Central memory CD8-positive, alpha-beta T cell (primary cell): Measurements from ENCODE around the gene QSER1.
"Not testable (repeated sequence)": the region's sequence is repeated elsewhere in the genome, so short reads cannot be mapped to it uniquely, and the experiment has no call there.

Source experiments
- ATAC-seq: fragments of 150-1000 bp; cut with Tn5 transposase; replicated peaks from 2 replicates; pipeline ENCODE4 v1.10.0; 2022; ENCODE audit warnings: mild to moderate bottlenecking, moderate FRiP score, moderate number of reproducible peaks; ENCODE audit not compliant: poor library complexity, severe bottlenecking; ENCODE audit errors: extremely low read depth
- DNase-seq, 2 donors: peaks; one replicate each; pipeline ENCODE4 v3.0.0; 2021; ENCODE audit warnings: low spot score in 2 of 2
- H3K27ac Mint-ChIP-seq: one replicate; pipeline ENCODE4 v1.8.0; 2022; ENCODE audit warnings: low read depth, mild to moderate bottlenecking, moderate library complexity, mixed read lengths
- H3K27me3 Mint-ChIP-seq: one replicate; pipeline ENCODE4 v1.8.0; 2022; ENCODE audit warnings: mixed read lengths
- H3K36me3 Mint-ChIP-seq: one replicate; pipeline ENCODE4 v1.8.0; 2022; ENCODE audit warnings: mild to moderate bottlenecking, moderate library complexity, mixed read lengths; ENCODE audit not compliant: insufficient read depth
- H3K4me1 Mint-ChIP-seq: one replicate; pipeline ENCODE4 v1.8.0; 2022; ENCODE audit warnings: mixed read lengths
- H3K4me3 Mint-ChIP-seq: one replicate; pipeline ENCODE4 v1.8.0; 2022; ENCODE audit warnings: mild to moderate bottlenecking, moderate library complexity, mixed read lengths
- H3K9me3 Mint-ChIP-seq: one replicate; pipeline ENCODE4 v1.8.0; 2022; ENCODE audit warnings: mixed read lengths

QSER1 gene

GRCh38 chr11:32881286-32881685 is 11.3 kb upstream of the QSER1 start:
- no peaks in the 10 kb centered on the region for H3K9me3 Mint-ChIP-seq
- ATAC-seq (no peak), DNase-seq (no peak)
- H3K27ac Mint-ChIP-seq = no peak overlapping the region
- H3K27me3 Mint-ChIP-seq = peaks cover 12% of the 10 kb centered on the region
- no peaks in the 10 kb centered on the region for H3K4me1 Mint-ChIP-seq
- H3K4me3 Mint-ChIP-seq = no peak overlapping the region
- H3K36me3 Mint-ChIP-seq = peaks cover 2% of the 10 kb centered on the region

- Mint-ChIP-seq H3K4me1 (no peaks in the 10 kb centered on the region), H3K27me3 (peaks cover 8% of the 10 kb centered on the region), H3K4me3 (no peak overlapping the region), H3K27ac (no peak overlapping the region), H3K36me3 (peaks cover 2% of the 10 kb centered on the region), H3K9me3 (no peaks in the 10 kb centered on the region)
- DNase-seq = no peak
- ATAC-seq = no peak
Observed at GRCh38 chr11:32883421-32883820, 9.2 kb upstream of the QSER1 start.

- DNase-seq (no peak), ATAC-seq (no peak)
- Mint-ChIP-seq H3K4me3 (no peak overlapping the region), H3K27ac (no peak overlapping the region), H3K27me3 (peaks cover 2% of the 10 kb centered on the region), H3K4me1 (no peaks in the 10 kb centered on the region), H3K36me3 (peaks cover 2% of the 10 kb centered on the region), H3K9me3 (no peaks in the 10 kb centered on the region)
Observed at GRCh38 chr11:32884023-32884422, 8.6 kb upstream of the QSER1 start.

GRCh38 chr11:32884770-32885384 is 7.7 kb upstream of the QSER1 start:
- H3K4me3 Mint-ChIP-seq = no peak overlapping the region
- ATAC-seq (no peak), DNase-seq (no peak)
- H3K27me3 Mint-ChIP-seq = no peaks in the 10 kb centered on the region
- H3K9me3 Mint-ChIP-seq = no peaks in the 10 kb centered on the region
- no peak overlapping the region for H3K27ac Mint-ChIP-seq
- peaks cover 2% of the 10 kb centered on the region for H3K36me3 Mint-ChIP-seq
- H3K4me1 Mint-ChIP-seq = no peaks in the 10 kb centered on the region

GRCh38 chr11:32885556-32885955 is 7.1 kb upstream of the QSER1 start:
- H3K9me3 Mint-ChIP-seq = no peaks in the 10 kb centered on the region
- peaks cover 2% of the 10 kb centered on the region for H3K36me3 Mint-ChIP-seq

GRCh38 chr11:32886180-32886579 is 6.4 kb upstream of the QSER1 start:
- Mint-ChIP-seq H3K9me3 (no peaks in the 10 kb centered on the region), H3K27ac (no peak overlapping the region), H3K4me1 (no peaks in the 10 kb centered on the region), H3K36me3 (peaks cover 2% of the 10 kb centered on the region), H3K27me3 (no peaks in the 10 kb centered on the region), H3K4me3 (no peak overlapping the region)
- no peak for ATAC-seq
- DNase-seq = no peak

More at GRCh38 chr11:32885556-32885955, 7.1 kb upstream of the QSER1 start:
- no peak overlapping the region for H3K27ac Mint-ChIP-seq
- ATAC-seq (no peak), DNase-seq (no peak)
- H3K27me3 Mint-ChIP-seq = no peaks in the 10 kb centered on the region
- H3K4me3 Mint-ChIP-seq = no peak overlapping the region
- H3K4me1 Mint-ChIP-seq = no peaks in the 10 kb centered on the region

- H3K27ac Mint-ChIP-seq, ATAC-seq, H3K4me1 Mint-ChIP-seq, H3K4me3 Mint-ChIP-seq, DNase-seq, H3K27me3 Mint-ChIP-seq, H3K36me3 Mint-ChIP-seq, H3K9me3 Mint-ChIP-seq: not testable (repeated sequence)
Observed at GRCh38 chr11:32887707-32888383, 4.8 kb upstream of the QSER1 start.

GRCh38 chr11:32888384-32888710 is 4.3 kb upstream of the QSER1 start:
- H3K27ac Mint-ChIP-seq = not testable (repeated sequence)

GRCh38 chr11:32888805-32889204 is 3.8 kb upstream of the QSER1 start:
- peaks cover 13% of the 10 kb centered on the region for H3K4me1 Mint-ChIP-seq
- no peak for ATAC-seq
- no peak for DNase-seq
- H3K27me3 Mint-ChIP-seq = no peaks in the 10 kb centered on the region
- H3K36me3 Mint-ChIP-seq = peaks cover 6% of the 10 kb centered on the region
- no peak overlapping the region for H3K4me3 Mint-ChIP-seq
- H3K27ac Mint-ChIP-seq = no peak overlapping the region
- no peaks in the 10 kb centered on the region for H3K9me3 Mint-ChIP-seq

More at GRCh38 chr11:32888384-32888710, 4.3 kb upstream of the QSER1 start:
- H3K4me3 Mint-ChIP-seq, H3K4me1 Mint-ChIP-seq, DNase-seq, H3K27me3 Mint-ChIP-seq, ATAC-seq, H3K36me3 Mint-ChIP-seq, H3K9me3 Mint-ChIP-seq: not testable (repeated sequence)

GRCh38 chr11:32890843-32891656 is 1.6 kb upstream of the QSER1 start:
- DNase-seq (no peak), ATAC-seq (no peak)
- peaks cover 26% of the 10 kb centered on the region for H3K4me1 Mint-ChIP-seq
- no peaks in the 10 kb centered on the region for H3K27me3 Mint-ChIP-seq
- peak overlapping the region; percentile 49 for H3K27ac Mint-ChIP-seq
- H3K4me3 Mint-ChIP-seq = peak overlapping the region; percentile 94
- no peaks in the 10 kb centered on the region for H3K9me3 Mint-ChIP-seq
- peaks cover 6% of the 10 kb centered on the region for H3K36me3 Mint-ChIP-seq

GRCh38 chr11:32891657-32892354 is 805 bp upstream of the QSER1 start:
- H3K4me3 Mint-ChIP-seq = peak overlapping the region; percentile 94
- H3K4me1 Mint-ChIP-seq = peaks cover 26% of the 10 kb centered on the region
- ATAC-seq (no peak), DNase-seq (no peak)
- no peaks in the 10 kb centered on the region for H3K9me3 Mint-ChIP-seq
- peaks cover 6% of the 10 kb centered on the region for H3K36me3 Mint-ChIP-seq
- peak overlapping the region; percentile 49 for H3K27ac Mint-ChIP-seq
- no peaks in the 10 kb centered on the region for H3K27me3 Mint-ChIP-seq

- Mint-ChIP-seq H3K36me3 (peaks cover 6% of the 10 kb centered on the region), H3K9me3 (no peaks in the 10 kb centered on the region), H3K4me1 (peaks cover 34% of the 10 kb centered on the region), H3K27ac (peak overlapping the region; percentile 89), H3K27me3 (no peaks in the 10 kb centered on the region), H3K4me3 (peak overlapping the region; percentile 94)
- ATAC-seq (no peak), DNase-seq (no peak)
Observed at GRCh38 chr11:32893093-32893342, 407 bp downstream of the QSER1 start.
